K562 (cell line): ENCODE results near the gene SH3BP5L. TPM values are rescaled to one million over a fixed set of nuclear protein-coding genes. Genes with fewer than 3 reads are reported as not detected.

ENCODE experiments used
- ATAC-seq: fragments of 200-7000 bp; cut with Tn5 transposase; 3 replicates; pipeline ENCODE4 v1.9.1; 2020; ENCODE audit warnings: moderate library complexity
- BruUV-seq: library from RNA; stranded (reverse); fragments of 400-500 nt; replicated peaks from 2 replicates; lab custom pipeline; 2021; lab: Mats Ljungman, UMichigan
- CTCF ChIA-PET: fragments of 300-600 bp; formaldehyde crosslinking; extraction: SDS; loops from one replicate; lab custom pipeline; 2021; ENCODE audit warnings: low intra/inter-chr PET ratio; lab: Yijun Ruan, JAX
- POLR2A ChIA-PET: fragments of 300-600, 350-650 bp; sonication (Branson Sonifier 250); formaldehyde crosslinking; extraction: SDS; loops from one replicate; lab custom pipeline; 2021; ENCODE audit warnings: antibody characterized with exemption, inconsistent platforms; lab: Yijun Ruan, JAX
- DNase-seq, 4 experiments: peaks; one replicate each; pipeline versions ENCODE4 v3.0.0 to v3.0.0-alpha.2; 2011 to 2018; ENCODE audit warnings: low spot score in 3 of 4, mixed read lengths in 3 of 4; ENCODE audit errors: extremely low read depth in 1 of 4
- FAIRE-seq: peaks from 2 replicates; lab custom pipeline; 2011; peaks lifted over from hg19 to GRCh38; lab: Jason Lieb, UNC
- H2AFZ ChIP-seq: 2 replicates; pipeline ENCODE4 v1.6.0; 2011; ENCODE audit warnings: low read depth, low read length, control low read depth, inconsistent platforms
- H3K27ac ChIP-seq: fragments of 200-600 bp; 3 replicates; pipeline ENCODE4 v1.8.0; 2011; ENCODE audit warnings: low read depth, mild to moderate bottlenecking, control low read depth, inconsistent platforms, low read length, moderate library complexity, mixed read lengths; ENCODE audit errors: extremely low read depth
- H3K27me3 ChIP-seq, 2 experiments: fragments of 300-600 bp in 1 of 2; 2 replicates in 1 of 2; 3 replicates in 1 of 2; pipeline versions ENCODE4 v1.6.0 to v1.8.0; 2011; ENCODE audit warnings: inconsistent platforms in 2 of 2, low read length in 2 of 2, mild to moderate bottlenecking in 1 of 2, mixed read lengths in 1 of 2, moderate library complexity in 1 of 2; ENCODE audit not compliant: control insufficient read depth in 2 of 2, insufficient read depth in 2 of 2
- H3K36me3 ChIP-seq: fragments of 300-600 bp; 3 replicates; pipeline ENCODE4 v1.8.0; 2011; ENCODE audit warnings: mild to moderate bottlenecking, low read length, inconsistent platforms; ENCODE audit not compliant: control insufficient read depth, insufficient read depth
- H3K4me1 ChIP-seq, 2 experiments: fragments of 200-600 bp in 1 of 2; replicated peaks in 1 of 2; 2 replicates in 1 of 2; 3 replicates in 1 of 2; pipeline versions ENCODE4 v1.5.1 to v1.8.0; 2011; ENCODE audit warnings: inconsistent platforms in 2 of 2, low read length in 2 of 2, mild to moderate bottlenecking in 1 of 2, mixed read lengths in 1 of 2, moderate library complexity in 1 of 2; ENCODE audit not compliant: control insufficient read depth in 2 of 2, insufficient read depth in 2 of 2
- H3K4me2 ChIP-seq: 2 replicates; pipeline ENCODE4 v1.6.1; 2011; ENCODE audit warnings: low read length, control low read depth, inconsistent platforms, mixed read lengths; ENCODE audit not compliant: insufficient read depth
- H3K4me3 ChIP-seq: fragments of 200-600 bp; sonication (generic), shearing (Covaris generic); 2 replicates; pipeline ENCODE4 v1.5.1; 2016; ENCODE audit warnings: control low read depth, inconsistent platforms
- H3K79me2 ChIP-seq: fragments of 200-600 bp; 3 replicates; pipeline ENCODE4 v1.8.0; 2011; ENCODE audit warnings: low read length, inconsistent platforms; ENCODE audit not compliant: control insufficient read depth, insufficient read depth
- H3K9ac ChIP-seq, 2 experiments: 2 replicates each; pipeline versions ENCODE4 v1.6.0 to v1.6.1; 2011; ENCODE audit warnings: low read depth in 2 of 2, low read length in 2 of 2, control low read depth in 1 of 2, inconsistent platforms in 1 of 2, mild to moderate bottlenecking in 1 of 2, mixed read lengths in 1 of 2; ENCODE audit not compliant: insufficient read depth in 1 of 2
- H3K9me1 ChIP-seq: one replicate; pipeline ENCODE4 v1.6.0; 2011; ENCODE audit warnings: inconsistent platforms, mild to moderate bottlenecking, low read length, moderate library complexity; ENCODE audit not compliant: control insufficient read depth, insufficient read depth
- H3K9me3 ChIP-seq: replicated peaks from 2 replicates; pipeline ENCODE4 v1.5.1; 2011; ENCODE audit warnings: low read depth, low read length, inconsistent platforms; ENCODE audit not compliant: control insufficient read depth, insufficient read depth
- H4K20me1 ChIP-seq: replicated peaks from 2 replicates; pipeline ENCODE4 v1.6.1; 2011; ENCODE audit warnings: low read length, inconsistent platforms, mixed read lengths; ENCODE audit not compliant: control insufficient read depth, insufficient read depth
- CBFA2T3 ChIP-seq: fragments of 450-650 bp; IDR thresholded peaks from 2 replicates; pipeline ENCODE4 v1.6.1; 2017
- SPI1 ChIP-seq: IDR thresholded peaks from 2 replicates; pipeline ENCODE4 v1.6.1; 2011; ENCODE audit warnings: low read depth, low read length, control low read depth, borderline replicate concordance
- WGBS: fragments of 100-300 bp; shearing (Covaris generic); methylation state at CpG from one replicate; pipeline ENCODE4 v1.1.6; 2016; ENCODE audit warnings: low coverage, mixed read lengths; ENCODE audit not compliant: insufficient coverage; ENCODE audit errors: missing lambda C conversion rate; 5-methylcytosine and 5-hydroxymethylcytosine counted together
- in situ Hi-C: fragments of 300-500 bp; cut with MboI; formaldehyde crosslinking; loops from 4 replicates; pipeline ENCODE4 v1.15.0; 2018; ENCODE audit warnings: inconsistent platforms, mixed read lengths
- intact Hi-C: fragments of 100-400 bp; cut with micrococcal nuclease; formaldehyde crosslinking; loops from 2 replicates; pipeline ENCODE4 v1.14.2; 2022
- polyA plus RNA-seq, 8 experiments: library from polyadenylated mRNA; depleted of rRNA in 4 of 8; stranded (reverse) in 5 of 8; unstranded in 3 of 8; fragments of >200 nt; fragmentation: Nextera tagmentation in 2 of 8; fragmentation: Illumina TruSeq in 1 of 8; extraction: Ambion mirVana in 2 of 8; extraction: Trizol in 1 of 8; gene quantifications; 2 replicates each; pipeline versions ENCODE4 v1.2.1 to v1.2.3, GENCODE V29; 2011 to 2014; ENCODE audit warnings: inconsistent platforms in 1 of 8, missing spikeins in 1 of 8
- total RNA-seq, 7 experiments: library from RNA; depleted of rRNA in 6 of 7; stranded (reverse); fragments of >200 nt in 6 of 7; fragmentation: Illumina TruSeq in 2 of 7; extraction: Trizol in 2 of 7; gene quantifications; 2 replicates each; pipeline versions ENCODE4 v1.2.1 to v1.2.3, GENCODE V29; 2011 to 2021; ENCODE audit warnings: low replicate concordance in 1 of 7
- TF ChIP-seq, protein P1 (sequence below): fragments of 250-450 bp; sonication (Bioruptor Pico); IDR thresholded peaks from 2 replicates; pipeline ENCODE4 v1.4.0; 2020; ENCODE audit warnings: mild to moderate bottlenecking, moderate library complexity

SH3BP5L gene
- total and polyA plus RNA-seq, 9 of the 15 experiments (the other 6 are each of a cell fraction or from before 2014, with no cell fraction given), result 1.9 to 26.5 (median 15.8) TPM

DNA sequence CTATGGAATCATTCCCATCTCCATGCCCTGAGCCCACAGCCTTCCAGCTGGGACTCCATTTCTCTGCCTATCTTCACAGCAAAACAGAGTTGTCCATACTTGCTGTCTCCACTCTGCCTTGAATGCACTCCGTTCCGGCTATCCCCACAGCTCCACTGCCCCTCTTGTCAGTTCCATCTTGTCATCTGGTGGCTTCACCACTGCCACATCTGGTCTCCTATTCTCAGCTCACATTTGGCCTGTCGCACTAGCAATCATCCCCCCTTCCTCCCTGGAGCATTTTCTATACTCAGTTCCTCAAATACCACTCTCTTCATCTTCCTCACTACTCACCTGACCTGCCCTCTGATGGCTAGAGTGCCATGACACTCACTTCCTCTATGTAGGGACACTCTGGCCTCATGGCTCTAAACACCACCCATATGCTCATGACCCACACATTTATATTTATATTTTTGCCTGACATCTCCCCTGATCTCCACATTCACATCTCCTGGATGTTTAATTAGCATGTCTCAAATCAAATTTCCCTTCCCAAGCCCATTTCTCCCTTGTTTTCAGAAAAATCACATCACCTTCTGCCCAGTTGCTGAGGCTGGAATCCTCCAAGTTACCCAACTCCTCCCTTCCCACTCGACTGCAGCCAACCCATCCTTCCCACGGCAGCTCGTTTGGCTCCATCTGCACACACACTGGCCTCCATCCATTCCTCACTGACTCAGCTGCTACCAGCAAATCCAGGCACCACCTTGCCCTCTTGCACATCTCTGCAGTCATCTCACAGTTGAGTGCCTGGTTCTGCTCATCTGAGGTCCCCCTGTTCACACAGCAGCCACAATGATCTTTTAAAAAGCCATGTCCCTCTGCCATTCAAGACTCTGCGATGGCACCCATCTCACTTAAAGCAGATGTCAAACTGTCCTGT is 27.0 kb upstream of the SH3BP5L start:
- ATAC-seq, result no peak
- Histone ChIP-seq H3K4me2 (no peak overlapping the region; the same call in none of the 2 replicates), H2AFZ (no peak overlapping the region), H3K27ac (no peak overlapping the region; the same call in 2 of the 3 replicates), H3K4me3 (no peak overlapping the region), H3K9me3 (no peaks in the 10 kb centered on the region), H3K27me3 (no peaks in the 10 kb centered on the region), H3K4me1 (peaks cover 26 to 36% of the 10 kb centered on the region in 2 experiments), H3K79me2 (peaks cover 49% of the 10 kb centered on the region), H3K9me1 (peaks cover 3% of the 10 kb centered on the region), H3K36me3 (peaks cover 98% of the 10 kb centered on the region), H4K20me1 (peaks cover 4% of the 10 kb centered on the region; the same call in 1 of the 2 replicates), H3K9ac (peak overlapping the region; percentile 6 to 76; a peak in 3 of 4 replicates)
- 83% methylated on average over 7 of the region's 7 CpGs for whole genome bisulfite sequencing
- in situ Hi-C loops, result no loop called here
- no peak for DNase-seq
- CTCF ChIA-PET, result no interaction called here
- BruUV-seq, result no TSS peak
- FAIRE-seq, result no peak
- intact Hi-C loops, result no loop called here
- POLR2A ChIA-PET, result interaction anchor here (0.7 to 2.2 kb wide), 2 partner anchors 10 to 21 kb away, joined by 3 to 6 read pairs; no protein-coding TSS in a partner anchor
- TF ChIP-seq SPI1 (peak; percentile 23; the same call in 1 of the 2 replicates), CBFA2T3 (no peak)
- TF ChIP-seq, protein P1, sequence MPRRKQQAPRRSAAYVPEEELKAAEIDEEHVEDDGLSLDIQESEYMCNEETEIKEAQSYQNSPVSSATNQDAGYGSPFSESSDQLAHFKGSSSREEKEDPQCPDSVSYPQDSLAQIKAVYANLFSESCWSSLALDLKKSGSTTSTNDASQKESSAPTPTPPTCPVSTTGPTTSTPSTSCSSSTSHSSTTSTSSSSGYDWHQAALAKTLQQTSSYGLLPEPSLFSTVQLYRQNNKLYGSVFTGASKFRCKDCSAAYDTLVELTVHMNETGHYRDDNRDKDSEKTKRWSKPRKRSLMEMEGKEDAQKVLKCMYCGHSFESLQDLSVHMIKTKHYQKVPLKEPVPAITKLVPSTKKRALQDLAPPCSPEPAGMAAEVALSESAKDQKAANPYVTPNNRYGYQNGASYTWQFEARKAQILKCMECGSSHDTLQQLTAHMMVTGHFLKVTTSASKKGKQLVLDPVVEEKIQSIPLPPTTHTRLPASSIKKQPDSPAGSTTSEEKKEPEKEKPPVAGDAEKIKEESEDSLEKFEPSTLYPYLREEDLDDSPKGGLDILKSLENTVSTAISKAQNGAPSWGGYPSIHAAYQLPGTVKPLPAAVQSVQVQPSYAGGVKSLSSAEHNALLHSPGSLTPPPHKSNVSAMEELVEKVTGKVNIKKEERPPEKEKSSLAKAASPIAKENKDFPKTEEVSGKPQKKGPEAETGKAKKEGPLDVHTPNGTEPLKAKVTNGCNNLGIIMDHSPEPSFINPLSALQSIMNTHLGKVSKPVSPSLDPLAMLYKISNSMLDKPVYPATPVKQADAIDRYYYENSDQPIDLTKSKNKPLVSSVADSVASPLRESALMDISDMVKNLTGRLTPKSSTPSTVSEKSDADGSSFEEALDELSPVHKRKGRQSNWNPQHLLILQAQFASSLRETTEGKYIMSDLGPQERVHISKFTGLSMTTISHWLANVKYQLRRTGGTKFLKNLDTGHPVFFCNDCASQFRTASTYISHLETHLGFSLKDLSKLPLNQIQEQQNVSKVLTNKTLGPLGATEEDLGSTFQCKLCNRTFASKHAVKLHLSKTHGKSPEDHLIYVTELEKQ (CRISPR knock-in tag), result no peak
